ENCODE results near the gene HJURP.

- TF ChIP-seq POLR2AphosphoS5 (IDR thresholded peaks at IDR 0.05; ENCODE audit: low read depth): no peak
- TF ChIP-seq, protein P1, sequence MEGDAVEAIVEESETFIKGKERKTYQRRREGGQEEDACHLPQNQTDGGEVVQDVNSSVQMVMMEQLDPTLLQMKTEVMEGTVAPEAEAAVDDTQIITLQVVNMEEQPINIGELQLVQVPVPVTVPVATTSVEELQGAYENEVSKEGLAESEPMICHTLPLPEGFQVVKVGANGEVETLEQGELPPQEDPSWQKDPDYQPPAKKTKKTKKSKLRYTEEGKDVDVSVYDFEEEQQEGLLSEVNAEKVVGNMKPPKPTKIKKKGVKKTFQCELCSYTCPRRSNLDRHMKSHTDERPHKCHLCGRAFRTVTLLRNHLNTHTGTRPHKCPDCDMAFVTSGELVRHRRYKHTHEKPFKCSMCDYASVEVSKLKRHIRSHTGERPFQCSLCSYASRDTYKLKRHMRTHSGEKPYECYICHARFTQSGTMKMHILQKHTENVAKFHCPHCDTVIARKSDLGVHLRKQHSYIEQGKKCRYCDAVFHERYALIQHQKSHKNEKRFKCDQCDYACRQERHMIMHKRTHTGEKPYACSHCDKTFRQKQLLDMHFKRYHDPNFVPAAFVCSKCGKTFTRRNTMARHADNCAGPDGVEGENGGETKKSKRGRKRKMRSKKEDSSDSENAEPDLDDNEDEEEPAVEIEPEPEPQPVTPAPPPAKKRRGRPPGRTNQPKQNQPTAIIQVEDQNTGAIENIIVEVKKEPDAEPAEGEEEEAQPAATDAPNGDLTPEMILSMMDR (IDR thresholded peaks at IDR 0.05; ENCODE audit: insufficient read depth, low read length): no peak
- TF ChIP-seq GABPA (IDR thresholded peaks at IDR 0.05; ENCODE audit: low read depth): no peak
- TF ChIP-seq, protein P2, sequence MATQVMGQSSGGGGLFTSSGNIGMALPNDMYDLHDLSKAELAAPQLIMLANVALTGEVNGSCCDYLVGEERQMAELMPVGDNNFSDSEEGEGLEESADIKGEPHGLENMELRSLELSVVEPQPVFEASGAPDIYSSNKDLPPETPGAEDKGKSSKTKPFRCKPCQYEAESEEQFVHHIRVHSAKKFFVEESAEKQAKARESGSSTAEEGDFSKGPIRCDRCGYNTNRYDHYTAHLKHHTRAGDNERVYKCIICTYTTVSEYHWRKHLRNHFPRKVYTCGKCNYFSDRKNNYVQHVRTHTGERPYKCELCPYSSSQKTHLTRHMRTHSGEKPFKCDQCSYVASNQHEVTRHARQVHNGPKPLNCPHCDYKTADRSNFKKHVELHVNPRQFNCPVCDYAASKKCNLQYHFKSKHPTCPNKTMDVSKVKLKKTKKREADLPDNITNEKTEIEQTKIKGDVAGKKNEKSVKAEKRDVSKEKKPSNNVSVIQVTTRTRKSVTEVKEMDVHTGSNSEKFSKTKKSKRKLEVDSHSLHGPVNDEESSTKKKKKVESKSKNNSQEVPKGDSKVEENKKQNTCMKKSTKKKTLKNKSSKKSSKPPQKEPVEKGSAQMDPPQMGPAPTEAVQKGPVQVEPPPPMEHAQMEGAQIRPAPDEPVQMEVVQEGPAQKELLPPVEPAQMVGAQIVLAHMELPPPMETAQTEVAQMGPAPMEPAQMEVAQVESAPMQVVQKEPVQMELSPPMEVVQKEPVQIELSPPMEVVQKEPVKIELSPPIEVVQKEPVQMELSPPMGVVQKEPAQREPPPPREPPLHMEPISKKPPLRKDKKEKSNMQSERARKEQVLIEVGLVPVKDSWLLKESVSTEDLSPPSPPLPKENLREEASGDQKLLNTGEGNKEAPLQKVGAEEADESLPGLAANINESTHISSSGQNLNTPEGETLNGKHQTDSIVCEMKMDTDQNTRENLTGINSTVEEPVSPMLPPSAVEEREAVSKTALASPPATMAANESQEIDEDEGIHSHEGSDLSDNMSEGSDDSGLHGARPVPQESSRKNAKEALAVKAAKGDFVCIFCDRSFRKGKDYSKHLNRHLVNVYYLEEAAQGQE (IDR thresholded peaks at IDR 0.05; ENCODE audit: insufficient replicate concordance, low read depth): no peak
- TF ChIP-seq SPI1 (IDR thresholded peaks at IDR 0.05; ENCODE audit: borderline replicate concordance, low read depth): no peak
These were observed 473 bp downstream of the HJURP start for GRCh38 chr2:233853883-233854240.
